GM19452 (cell line): Measurements from ENCODE around the gene DHRS3.
"Not testable (repeated sequence)": the region's sequence is repeated elsewhere in the genome, so short reads cannot be mapped to it uniquely, and the experiment has no call there.

Experiments
- ATAC-seq: cut with Tn5 transposase; IDR thresholded peaks from one replicate; pipeline ENCODE4 v1.9.1; 2021; ENCODE audit not compliant: unreplicated experiment

Gene DHRS3, protein sequence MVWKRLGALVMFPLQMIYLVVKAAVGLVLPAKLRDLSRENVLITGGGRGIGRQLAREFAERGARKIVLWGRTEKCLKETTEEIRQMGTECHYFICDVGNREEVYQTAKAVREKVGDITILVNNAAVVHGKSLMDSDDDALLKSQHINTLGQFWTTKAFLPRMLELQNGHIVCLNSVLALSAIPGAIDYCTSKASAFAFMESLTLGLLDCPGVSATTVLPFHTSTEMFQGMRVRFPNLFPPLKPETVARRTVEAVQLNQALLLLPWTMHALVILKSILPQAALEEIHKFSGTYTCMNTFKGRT

DNA sequence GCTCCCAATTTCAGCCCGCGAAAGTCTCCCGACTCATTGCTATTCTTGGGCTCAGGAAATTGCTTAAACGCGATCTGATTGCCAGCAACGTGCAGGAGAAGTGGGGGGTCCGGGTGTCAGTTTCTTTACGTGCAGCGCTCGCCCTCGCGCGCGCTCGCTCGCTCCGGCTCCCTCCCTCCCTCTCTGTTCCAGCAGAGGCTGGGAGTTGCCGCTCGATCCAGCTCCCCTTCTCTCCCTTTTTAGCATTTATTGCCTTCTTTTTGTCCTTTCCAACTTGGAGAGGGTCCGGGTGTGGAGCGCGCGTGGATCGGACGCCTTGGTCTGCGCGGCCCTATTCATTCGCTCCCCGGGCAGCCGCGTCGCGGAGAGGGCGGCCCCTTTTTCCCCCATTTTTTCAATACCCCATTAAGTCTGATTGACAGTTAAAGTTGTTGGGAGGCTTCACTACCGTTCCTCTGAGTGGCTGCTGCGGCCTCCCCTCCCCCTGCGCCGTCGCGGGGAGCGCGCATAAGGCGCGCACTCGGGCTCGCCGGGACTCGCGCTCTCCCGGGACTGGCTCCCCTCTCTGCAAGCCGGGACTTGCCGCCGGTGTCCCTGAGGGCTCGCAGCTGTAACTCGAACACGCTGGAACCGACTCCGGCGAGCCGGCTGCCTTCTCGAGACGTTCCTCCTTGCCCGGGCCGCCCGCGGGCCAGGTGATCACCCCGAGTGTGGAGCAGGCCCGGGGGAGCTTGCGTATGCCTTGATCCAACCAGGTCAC, at the start of gene DHRS3:
Gene DHRS3, minus strand, starts transcription at position 310 of the 760 bp plus-strand sequence. CDS start 862 bp downstream, outside the sequence.
- no peak for ATAC-seq

DNA sequence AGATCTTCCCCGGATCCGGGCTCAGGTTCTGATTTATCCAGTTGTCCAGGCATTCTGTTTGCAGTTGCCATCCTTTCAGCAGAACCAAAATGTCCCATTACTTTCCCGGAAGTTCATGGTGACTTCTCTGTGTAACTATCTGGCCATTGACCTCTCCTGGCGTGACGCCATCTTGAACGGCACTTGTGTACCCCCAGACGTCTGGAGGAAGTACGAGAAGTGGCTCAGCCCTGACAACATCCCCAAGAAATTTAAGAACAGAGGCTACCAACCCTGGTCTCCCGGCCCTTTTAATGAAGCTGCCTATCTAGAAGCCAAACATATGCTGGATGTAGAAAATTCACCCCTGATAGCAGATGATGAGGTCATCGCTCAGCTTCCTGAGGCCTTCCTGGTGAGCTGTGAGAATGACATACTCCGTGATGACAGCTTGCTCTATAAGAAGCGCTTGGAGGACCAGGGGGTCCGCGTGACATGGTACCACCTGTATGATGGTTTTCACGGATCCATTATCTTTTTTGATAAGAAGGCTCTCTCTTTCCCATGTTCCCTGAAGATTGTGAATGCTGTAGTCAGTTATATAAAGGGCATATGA, 48.2 kb upstream of the DHRS3 start:
- no peak for ATAC-seq

DNA sequence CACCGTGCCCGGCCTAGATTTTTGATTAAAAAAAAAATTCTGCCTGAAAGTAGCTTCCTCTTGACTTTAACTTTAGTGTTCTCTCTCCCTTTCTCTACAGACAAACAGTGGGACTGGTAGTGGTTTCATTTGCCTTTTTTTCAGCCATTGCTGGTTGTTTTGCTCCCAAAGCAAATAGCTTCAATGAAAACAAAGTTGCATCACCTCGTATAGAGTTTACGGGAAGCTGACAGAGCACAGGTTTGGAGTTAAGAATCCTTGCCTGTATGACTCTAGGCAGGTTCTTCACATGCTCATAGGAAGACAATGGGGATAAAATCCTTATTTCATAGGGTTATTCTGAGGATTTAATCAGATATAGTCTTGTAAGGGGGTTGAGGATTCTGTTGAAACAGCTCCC, 47.5 kb upstream of the DHRS3 start:
- no peak for ATAC-seq

DNA sequence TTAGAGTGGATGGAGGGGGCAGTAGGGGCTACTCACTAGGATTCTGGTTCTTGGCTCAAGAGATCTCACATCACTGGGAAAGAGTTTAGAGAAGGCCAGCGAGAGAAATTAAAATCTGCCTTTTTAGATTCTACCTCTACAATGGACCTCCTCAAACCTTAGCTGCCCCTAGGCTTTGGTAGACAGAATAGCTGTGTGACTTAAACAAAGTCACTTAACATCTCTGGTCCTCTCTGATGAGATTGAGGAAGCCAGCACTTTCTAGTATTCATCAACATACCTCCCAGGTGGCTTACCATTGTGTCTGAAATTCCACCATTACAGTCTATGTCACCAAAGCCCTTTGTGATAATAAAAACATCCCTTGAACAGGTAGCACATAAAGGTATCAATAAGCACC, 44.5 kb upstream of the DHRS3 start:
- ATAC-seq: no peak

DNA sequence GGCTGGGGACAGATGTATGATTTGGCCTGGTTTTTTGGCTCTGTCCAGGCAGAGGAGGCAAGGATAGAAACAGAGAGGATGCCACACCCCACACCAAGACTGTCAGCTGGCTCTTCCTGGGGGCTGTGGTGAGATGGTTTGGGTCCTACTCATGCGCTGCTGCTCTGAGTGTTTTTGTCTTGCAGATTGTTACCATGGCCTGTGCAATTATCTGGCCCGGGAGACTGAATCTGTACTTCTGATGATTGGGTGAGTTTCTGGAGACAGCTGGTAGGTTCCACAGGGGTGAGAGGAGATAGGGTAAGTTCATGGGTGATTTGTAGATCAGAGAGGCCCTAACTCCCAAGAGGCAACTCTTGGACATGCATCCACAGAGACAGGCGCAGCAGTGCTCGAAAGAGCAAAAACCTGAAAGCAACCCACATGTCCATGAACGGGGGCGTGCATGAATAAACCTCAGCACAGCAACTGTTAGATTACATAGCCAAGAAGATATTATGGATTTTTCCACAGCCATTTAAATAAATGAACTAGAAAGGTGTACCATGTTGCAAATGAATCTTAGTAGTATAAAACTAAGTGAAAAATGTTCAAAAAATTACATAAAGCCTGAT, 43.7 kb upstream of the DHRS3 start:
- ATAC-seq: no peak

DNA sequence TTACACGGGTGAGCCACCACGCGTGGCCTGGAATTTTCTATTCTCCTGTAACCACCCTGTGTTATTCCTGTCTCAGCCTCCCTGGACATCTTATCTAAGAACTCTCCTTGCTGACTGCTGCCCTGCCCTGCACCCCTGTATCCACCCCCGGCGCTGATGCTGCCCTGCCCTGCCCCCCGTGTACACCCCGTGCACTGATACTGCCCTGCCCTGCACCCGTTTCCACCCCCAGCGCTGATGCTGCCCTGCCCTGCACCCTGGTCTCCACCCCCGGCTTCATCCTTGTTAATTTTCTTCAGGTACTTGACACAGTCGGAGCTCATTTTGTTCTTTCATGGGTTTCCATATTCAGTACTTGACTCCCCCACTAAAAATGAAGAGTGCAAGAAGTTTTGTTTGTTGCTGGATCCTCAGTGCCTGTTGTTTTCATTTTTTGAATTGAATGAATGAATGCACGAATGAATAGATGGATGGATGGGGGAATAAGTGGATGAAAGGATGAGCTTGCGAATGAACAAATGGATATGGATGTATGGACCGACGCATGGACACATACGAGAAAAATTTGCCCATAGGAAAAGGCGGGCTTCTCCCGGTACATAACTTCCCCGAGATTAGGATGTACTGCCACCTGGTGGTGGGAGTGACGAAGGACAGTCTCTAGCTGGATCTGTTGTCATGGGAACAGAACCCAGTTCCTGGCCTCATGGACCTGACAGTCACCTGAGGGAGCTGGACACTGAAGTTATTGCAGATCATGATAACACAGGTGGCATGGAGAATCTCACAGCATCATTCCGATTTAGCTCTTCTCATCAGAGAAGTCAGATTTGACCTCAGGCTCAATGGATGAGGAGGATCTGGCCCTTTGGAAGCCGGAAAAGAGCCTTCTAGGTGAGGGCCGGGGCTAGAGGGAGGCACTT, 40.8 kb upstream of the DHRS3 start:
- no peak for ATAC-seq

DNA sequence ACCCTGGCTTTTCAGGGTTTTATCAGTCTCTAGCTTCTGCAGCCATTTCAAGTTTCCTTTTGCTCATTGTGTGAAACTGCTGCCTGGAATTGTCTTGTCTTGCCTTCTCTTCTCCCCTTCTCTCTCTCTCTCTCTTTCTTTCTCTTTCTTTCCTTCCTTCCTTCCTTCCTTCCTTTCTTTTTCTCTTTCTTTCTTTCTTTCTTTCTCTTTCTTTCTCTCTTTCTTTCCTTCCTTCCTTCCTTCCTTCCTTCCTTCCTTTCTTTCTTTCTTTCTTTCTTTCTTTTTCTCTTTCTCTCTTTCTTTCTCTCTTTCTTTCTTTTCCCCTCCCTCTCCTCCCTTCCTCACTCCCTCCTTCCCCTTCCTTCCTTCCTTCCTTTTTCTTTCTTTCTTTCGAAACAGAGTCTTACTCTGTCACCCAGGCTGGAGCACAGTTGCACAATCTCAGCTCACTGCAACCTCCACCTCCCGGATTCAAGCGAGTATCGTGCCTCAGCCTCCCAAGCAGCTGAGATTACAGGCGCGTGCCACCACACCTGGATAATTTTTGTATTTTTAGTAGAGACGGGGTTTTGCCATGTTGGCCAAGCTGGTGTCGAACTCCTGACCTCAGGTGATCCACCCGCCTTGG, 40.0 kb upstream of the DHRS3 start:
- ATAC-seq: not testable (repeated sequence)

DNA sequence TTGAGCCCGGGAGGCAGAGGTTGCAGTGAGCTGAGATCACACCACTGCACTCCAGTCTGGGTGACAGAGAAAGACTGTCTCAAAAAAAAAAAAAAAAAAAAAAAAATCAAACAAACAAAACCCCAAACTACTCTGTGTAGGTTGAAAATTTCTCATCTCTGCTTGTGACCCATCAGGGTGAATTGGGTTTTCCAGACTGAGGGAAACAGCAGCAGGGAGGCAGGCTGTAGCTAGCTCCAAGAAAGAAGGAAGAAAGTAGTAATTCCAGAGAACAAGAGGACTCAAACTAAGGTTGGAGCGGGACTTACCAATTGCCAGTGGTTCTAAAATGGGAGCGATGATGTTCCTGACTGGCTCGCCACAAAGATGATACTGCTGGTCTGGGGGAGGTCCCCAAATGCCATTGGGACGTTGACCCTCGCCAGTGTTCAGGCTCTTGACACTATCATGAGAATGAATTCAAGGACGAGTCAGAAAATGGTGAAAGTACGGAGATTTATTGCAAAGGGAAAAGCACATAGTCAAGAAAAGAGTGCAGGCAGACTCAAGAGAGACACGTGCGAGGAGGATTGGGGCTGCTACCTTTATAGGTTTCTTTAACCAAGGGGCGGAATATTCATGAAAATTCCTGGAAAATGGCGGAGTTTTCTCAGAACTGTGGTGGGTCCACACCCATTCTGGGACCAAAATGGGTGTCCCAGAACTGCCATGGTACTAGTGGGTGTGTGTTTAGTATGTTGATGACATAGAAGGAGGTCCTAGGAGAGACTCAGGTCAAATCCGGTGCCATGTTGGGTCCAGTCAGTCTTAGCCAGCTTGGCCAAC, 39.3 kb upstream of the DHRS3 start:
- ATAC-seq: no peak

DNA sequence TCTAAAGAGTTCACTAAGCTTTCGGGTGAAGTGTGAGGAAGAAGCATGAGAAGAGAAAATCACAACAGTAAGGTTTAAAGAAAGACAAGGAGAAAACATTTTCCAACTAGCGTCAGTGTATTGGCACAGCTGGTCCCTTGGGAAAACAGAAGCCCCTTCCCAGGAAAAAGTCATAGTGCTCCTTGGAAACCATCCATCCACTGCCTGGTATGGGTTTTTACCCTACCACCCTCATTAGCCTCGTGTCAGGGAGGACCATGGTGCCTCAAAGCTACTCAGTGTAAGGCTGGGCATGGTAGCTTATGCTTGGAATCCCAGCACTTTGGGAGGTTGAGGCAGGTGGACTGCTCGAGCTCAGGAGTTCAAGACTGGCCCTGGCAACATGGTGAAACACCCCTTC, 38.6 kb upstream of the DHRS3 start:
- no peak for ATAC-seq

DNA sequence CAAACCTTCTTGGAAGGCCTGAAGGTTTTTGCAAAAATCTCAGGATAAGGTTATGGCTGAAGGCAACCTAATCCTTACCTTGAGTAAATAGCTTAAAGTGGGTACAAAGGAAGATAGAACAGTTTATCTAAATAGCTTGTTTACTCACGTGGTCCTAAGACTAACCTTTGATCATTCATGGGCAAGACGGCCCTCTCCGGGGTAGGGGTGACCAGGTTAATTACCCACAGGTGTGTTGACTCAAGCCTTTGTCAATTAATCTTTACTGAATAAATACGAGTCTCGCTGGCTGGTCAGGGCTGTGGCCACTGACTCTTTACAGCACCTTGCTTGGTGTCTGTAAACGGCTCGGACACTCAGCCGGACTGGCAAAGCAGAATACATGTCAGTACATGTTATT, 36.6 kb upstream of the DHRS3 start:
- ATAC-seq: no peak

DNA sequence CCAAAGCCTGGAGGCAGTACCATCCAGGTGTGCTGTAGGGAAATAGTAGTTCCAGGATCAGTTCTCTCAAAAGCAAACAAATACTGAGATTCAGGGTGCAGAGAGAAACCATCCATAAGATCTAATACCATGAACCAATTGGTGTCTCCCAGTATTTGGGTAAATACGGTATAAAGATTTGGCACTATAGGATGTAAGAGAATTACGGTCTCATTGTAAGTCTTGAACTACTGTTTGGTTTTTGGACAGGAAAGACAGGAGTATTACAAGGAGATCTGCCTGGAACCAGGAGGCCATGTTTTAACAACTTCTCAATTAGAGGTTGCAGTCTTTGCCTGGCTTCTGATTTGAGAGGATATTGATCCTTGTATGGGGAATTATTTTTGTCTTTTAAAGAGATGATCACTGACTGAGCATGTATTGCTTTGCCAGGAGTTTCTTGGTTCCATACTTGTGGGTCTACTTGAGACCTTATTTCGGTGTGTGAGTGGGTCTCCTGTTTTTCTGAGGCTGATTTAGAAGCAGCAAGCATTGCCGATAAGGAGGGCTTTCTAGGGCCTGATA, 36.1 kb upstream of the DHRS3 start:
- no peak for ATAC-seq

DNA sequence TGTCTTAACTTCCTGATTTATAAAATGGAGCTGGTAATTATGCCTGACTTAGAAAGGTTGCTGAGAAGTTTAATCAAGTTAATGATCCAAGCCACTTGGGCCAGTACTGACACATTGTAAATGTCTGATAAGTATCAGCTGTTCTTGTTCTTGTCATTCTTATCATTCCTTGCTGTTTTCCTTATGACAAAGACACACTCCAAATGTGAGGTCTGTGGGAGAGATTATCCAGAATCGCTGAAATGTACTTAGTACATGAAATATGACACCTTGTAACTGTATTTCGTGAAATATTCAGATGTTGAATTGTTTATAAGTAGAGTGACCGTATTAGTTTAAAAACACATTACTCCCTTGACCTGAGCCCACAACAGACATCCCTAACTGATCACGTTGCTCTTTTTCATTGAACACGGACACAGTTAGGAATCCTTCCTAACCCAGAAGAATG, 32.0 kb upstream of the DHRS3 start:
- no peak for ATAC-seq

DNA sequence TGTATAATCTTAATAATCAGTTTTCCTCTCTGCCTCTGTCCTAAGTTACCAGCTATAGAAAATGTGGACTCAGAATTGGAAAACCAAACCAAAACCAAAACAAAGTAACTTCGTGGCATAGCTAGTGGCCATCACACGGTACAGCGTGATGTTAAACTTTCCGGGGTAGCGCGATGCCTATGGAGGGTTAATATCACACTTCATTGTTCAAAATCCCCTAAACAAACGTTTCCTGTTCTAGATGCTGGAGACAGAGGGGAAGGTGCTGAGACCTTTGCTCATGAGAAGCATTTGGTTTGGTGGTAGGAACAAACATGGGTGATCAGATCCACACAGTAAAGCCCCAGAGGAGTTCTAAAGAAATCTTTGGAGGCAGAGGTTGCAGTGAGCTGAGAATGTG, 30.7 kb upstream of the DHRS3 start:
- ATAC-seq: no peak

DNA sequence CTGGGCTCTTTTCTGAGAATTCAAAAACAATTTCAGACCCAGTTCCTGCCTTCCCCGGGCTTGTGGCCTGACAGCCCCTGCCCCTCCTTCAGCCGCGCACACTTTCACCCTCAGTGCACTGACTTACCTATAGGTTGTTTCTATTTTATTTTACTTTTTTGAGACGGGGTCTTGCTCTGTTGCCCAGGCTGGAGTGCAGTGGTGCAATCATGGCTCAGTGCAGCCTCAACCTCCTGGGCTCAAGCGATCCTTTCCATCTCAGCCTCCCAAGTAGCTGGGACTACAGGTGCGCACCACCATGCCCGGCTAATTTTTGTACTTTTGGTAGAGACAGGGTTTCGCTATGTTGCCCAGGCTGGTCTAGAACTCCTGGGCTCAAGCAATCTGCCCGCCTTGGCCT, 27.4 kb upstream of the DHRS3 start:
- not testable (repeated sequence) for ATAC-seq

DNA sequence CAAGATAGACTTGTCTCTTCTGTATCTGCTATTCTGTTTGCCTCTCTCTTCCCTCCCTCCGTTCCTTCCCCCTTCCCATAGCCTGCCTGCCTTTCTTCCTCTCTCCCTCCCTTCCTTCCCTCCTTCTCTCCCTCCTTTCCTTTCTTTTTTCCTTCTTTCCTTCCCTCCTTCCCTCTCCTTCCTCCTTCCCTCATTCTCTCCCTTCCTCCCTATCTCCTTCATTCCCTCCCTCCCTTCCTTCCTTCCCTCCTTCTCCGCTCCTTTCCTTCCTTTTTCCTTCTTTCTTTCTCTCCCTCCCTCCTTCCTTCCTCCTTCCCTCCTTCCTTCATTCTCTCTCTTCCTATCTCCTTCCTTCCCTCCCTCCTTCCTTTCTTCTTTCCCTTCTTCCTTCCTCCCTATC, 26.8 kb upstream of the DHRS3 start:
- ATAC-seq: no peak

DNA sequence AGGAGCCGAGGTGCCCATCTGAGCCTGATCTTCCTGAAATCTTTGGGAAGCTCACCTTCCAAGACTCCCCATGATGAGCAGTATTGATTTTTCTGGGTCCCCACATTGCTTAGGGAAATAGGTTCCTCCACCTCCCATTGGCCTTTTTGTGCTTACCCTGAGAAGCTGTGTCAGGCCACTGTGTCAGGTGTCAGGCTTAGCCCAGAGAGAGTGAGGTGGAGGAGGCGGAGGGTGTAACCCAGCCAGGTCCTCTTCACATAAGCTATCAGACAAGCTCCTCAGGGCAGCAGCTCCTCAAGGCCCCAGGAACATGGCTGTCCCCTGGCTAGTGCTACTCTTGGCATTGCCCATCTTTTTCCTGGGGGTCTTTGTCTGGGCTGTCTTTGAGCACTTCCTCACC, 26.2 kb upstream of the DHRS3 start:
- no peak for ATAC-seq

DNA sequence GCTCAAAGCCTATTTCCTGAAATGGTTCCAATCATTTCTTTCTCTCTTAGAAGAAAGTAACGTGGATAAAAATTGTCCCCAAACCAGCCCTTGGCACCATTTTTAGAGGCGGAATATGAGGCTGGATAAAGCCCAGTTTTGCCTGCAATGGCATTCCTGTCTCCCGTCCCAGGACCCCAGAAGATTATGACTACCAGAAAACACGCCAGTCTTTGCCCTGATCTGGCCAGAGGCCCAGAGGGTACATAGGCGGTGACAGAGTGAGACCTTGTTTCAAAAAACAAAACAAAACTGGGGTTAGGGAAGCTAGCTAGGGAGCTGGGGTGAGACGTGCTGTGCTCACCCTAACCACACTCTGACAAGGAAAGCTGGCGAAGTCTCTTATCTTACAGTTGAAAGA, 25.8 kb upstream of the DHRS3 start, which contains the start of gene AADACL4:
Gene AADACL4, plus strand, starts transcription at position 301 of the 400 bp plus-strand sequence. CDS start 462 bp downstream, outside the sequence.
- no peak for ATAC-seq

DNA sequence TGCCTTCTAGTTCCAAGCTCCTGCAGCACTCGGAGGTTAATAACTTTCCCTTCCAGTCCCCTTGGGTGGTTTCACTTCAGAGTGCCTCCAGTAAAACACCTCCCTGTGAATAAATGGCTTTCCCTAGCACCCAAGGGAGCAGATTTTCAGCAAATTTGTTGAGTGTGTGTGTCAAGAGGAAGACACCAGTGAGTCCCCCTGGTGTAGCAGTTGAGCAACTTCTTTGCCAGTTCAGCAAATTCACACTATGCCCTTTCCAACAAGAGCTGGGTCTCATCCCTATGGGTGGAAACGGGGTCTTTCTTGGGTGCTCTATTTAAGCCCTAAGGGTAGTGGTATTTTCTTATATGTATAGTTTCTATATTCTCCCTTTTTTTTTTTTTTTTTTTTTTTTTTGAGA, 25.1 kb upstream of the DHRS3 start:
- ATAC-seq: no peak

DNA sequence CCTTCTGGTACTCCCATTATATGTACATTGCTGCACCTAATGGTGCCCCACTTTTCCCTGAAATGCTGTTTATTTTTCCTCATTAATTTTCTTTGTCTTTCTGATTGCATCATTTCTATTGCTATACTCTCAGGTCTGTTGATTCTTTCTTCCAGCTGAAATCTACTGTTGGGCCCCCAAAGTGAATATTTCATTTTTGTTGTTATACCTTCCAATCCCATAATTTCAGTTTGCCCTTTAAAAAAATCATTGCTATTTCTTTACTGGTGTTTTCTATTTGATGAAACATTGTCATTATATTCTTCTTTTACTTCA, 22.9 kb upstream of the DHRS3 start:
- ATAC-seq: no peak
